WTC11 (cell line): ENCODE results near the gene HNF1A. TPM values are rescaled to one million over a fixed set of nuclear protein-coding genes. Genes with fewer than 3 reads are reported as not detected.
A peak's percentile ranks its signal among the peaks of the same experiment; 100 is the strongest.
"Not testable (repeated sequence)": the region's sequence is repeated elsewhere in the genome, so short reads cannot be mapped to it uniquely, and the experiment has no call there.

Experiments used
- ATAC-seq: fragments of 200-7000 bp; cut with Tn5 transposase; 2 replicates; pipeline ENCODE4 v1.10.0; 2021; ENCODE audit warnings: mild to moderate bottlenecking, moderate library complexity
- CTCF ChIA-PET: fragments of 300-600 bp; sonication (Branson Sonifier 250); formaldehyde crosslinking; loops from one replicate; lab custom pipeline; 2021; ENCODE audit warnings: antibody characterized with exemption; lab: Charles Lee
- POLR2A ChIA-PET: fragments of 350-600 bp; sonication (Branson Sonifier 250); formaldehyde crosslinking; loops from one replicate; lab custom pipeline; 2021; ENCODE audit warnings: antibody characterized with exemption; lab: Charles Lee
- DNase-seq: peaks from one replicate; pipeline ENCODE4 v3.0.0; 2021; ENCODE audit warnings: low spot score
- H3K27ac Mint-ChIP-seq: 2 replicates; pipeline ENCODE4 v1.8.0; 2021; ENCODE audit warnings: mixed read lengths
- H3K27me3 Mint-ChIP-seq: 2 replicates; pipeline ENCODE4 v1.8.0; 2021; ENCODE audit warnings: low read depth, mild to moderate bottlenecking, moderate library complexity, mixed read lengths
- H3K36me3 Mint-ChIP-seq: 2 replicates; pipeline ENCODE4 v1.8.0; 2021; ENCODE audit warnings: mixed read lengths
- H3K4me1 Mint-ChIP-seq: 2 replicates; pipeline ENCODE4 v1.8.0; 2022; ENCODE audit warnings: mixed read lengths
- H3K4me3 Mint-ChIP-seq: 2 replicates; pipeline ENCODE4 v1.8.0; 2021; ENCODE audit warnings: mild to moderate bottlenecking, moderate library complexity, mixed read lengths
- H3K9me3 Mint-ChIP-seq: 2 replicates; pipeline ENCODE4 v1.8.0; 2021; ENCODE audit warnings: mixed read lengths
- CREB1 ChIP-seq: sonication (generic); formaldehyde crosslinking; IDR thresholded peaks from 2 replicates; pipeline ENCODE4 v1.8.0; 2023; ENCODE audit warnings: mild to moderate bottlenecking, missing genetic modification reagents
- EMX1 ChIP-seq: fragments of 250-450 bp; sonication (Bioruptor Pico); IDR thresholded peaks from 2 replicates; pipeline ENCODE4 v1.8.0; 2021; ENCODE audit warnings: mild to moderate bottlenecking
- ETV6 ChIP-seq: sonication (generic); formaldehyde crosslinking; IDR thresholded peaks from 2 replicates; pipeline ENCODE4 v1.8.1; 2022; ENCODE audit warnings: mild to moderate bottlenecking, missing genetic modification reagents
- FOXK1 ChIP-seq: sonication (generic); formaldehyde crosslinking; IDR thresholded peaks from 2 replicates; pipeline ENCODE4 v1.8.0; 2022; ENCODE audit warnings: mild to moderate bottlenecking, moderate library complexity, missing genetic modification reagents
- JAZF1 ChIP-seq: fragments of 250-450 bp; sonication (Bioruptor Pico); IDR thresholded peaks from 2 replicates; pipeline ENCODE4 v1.9.0; 2021; ENCODE audit warnings: moderate library complexity, mild to moderate bottlenecking, inconsistent platforms
- MLX ChIP-seq: sonication (generic); formaldehyde crosslinking; IDR thresholded peaks from 2 replicates; pipeline ENCODE4 v1.8.1; 2023; ENCODE audit warnings: mild to moderate bottlenecking, missing genetic modification reagents, moderate library complexity
- MYBL2 ChIP-seq: sonication (generic); formaldehyde crosslinking; IDR thresholded peaks from 2 replicates; pipeline ENCODE4 v1.8.1; 2023; ENCODE audit warnings: mild to moderate bottlenecking, moderate library complexity, missing genetic modification reagents
- PRRX2 ChIP-seq: fragments of 250-450 bp; sonication (Bioruptor Pico); IDR thresholded peaks from 2 replicates; pipeline ENCODE4 v1.8.0; 2021; ENCODE audit warnings: mild to moderate bottlenecking
- SMAD4 ChIP-seq: sonication (generic); formaldehyde crosslinking; IDR thresholded peaks from 2 replicates; pipeline ENCODE4 v1.8.0; 2022; ENCODE audit warnings: mild to moderate bottlenecking, missing genetic modification reagents
- USF1 ChIP-seq: sonication (generic); formaldehyde crosslinking; IDR thresholded peaks from 2 replicates; pipeline ENCODE4 v1.8.0; 2022; ENCODE audit warnings: mild to moderate bottlenecking, missing genetic modification reagents
- ZNF138 ChIP-seq: sonication (generic); formaldehyde crosslinking; conservative IDR thresholded peaks from 2 replicates; pipeline ENCODE4 v1.8.1; 2022; ENCODE audit warnings: mild to moderate bottlenecking, moderate library complexity, missing genetic modification reagents
- ZNF416 ChIP-seq: fragments of 250-450 bp; sonication (Bioruptor Pico); IDR thresholded peaks from 2 replicates; pipeline ENCODE4 v1.9.0; 2021; ENCODE audit warnings: mild to moderate bottlenecking, inconsistent platforms
- total RNA-seq: library from RNA; stranded (reverse); gene quantifications from 3 replicates; pipeline ENCODE4 v1.2.3, GENCODE V29; 2021
- TF ChIP-seq, protein P1 (sequence below): fragments of 200-600 bp; IDR thresholded peaks from 2 replicates; pipeline ENCODE4 v1.8.0; 2022; ENCODE audit warnings: antibody characterized with exemption
- TF ChIP-seq, protein P2 (sequence below): fragments of 250-450 bp; sonication (Bioruptor Pico); IDR thresholded peaks from 2 replicates; pipeline ENCODE4 v1.9.0; 2021; ENCODE audit warnings: mild to moderate bottlenecking, borderline replicate concordance

Gene HNF1A
- total RNA-seq, 1 experiment from 2014 or later = not detected

GRCh38 chr12:120941846-120942405 is 36.4 kb upstream of the HNF1A start:
- no peak overlapping the region for H3K27ac Mint-ChIP-seq
- ChIA-PET CTCF (no interaction called here), POLR2A (no interaction called here)
- H3K27me3 Mint-ChIP-seq = no peaks in the 10 kb centered on the region
- H3K36me3 Mint-ChIP-seq = no peaks in the 10 kb centered on the region
- DNase-seq (no peak), ATAC-seq (no peak)
- H3K9me3 Mint-ChIP-seq = no peaks in the 10 kb centered on the region
- H3K4me3 Mint-ChIP-seq = no peak overlapping the region
- no peak for TF ChIP-seq JAZF1
- TF ChIP-seq ETV6 (CRISPR knock-in tag) = no peak
- no peak for TF ChIP-seq ZNF416 (CRISPR knock-in tag)
- TF ChIP-seq CREB1 (CRISPR knock-in tag) = no peak
- TF ChIP-seq ZNF138 = no peak
- TF ChIP-seq SMAD4 (CRISPR knock-in tag) = no peak
- no peak for TF ChIP-seq PRRX2 (CRISPR knock-in tag)
- H3K4me1 Mint-ChIP-seq = peaks cover 3% of the 10 kb centered on the region

DNA sequence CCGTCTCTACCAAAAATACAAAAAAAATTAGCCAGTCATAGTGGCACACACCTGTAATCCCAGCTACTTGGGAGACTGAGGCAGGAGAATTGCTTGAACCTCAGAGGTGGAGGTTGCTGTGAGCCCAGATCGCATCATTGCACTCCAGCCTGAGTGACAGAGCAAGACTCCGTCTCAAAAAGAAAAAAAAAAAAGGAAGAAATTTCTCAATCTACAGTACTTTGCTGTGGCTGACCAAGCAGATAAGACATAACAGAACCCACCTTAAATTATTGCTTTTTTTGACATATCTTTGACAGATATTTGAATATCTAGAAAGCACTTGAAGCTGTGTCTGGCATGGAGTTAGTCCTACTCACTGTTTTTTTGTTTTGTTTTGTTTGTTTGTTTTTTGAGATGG is 34.9 kb upstream of the HNF1A start:
- TF ChIP-seq MYBL2 (CRISPR knock-in tag) = no peak
- ChIA-PET CTCF (interaction anchor here (0.9 to 1.2 kb wide), 3 partner anchors 20 to 362 kb away, joined by 3 to 5 read pairs (median 4); partner anchors contain the start of gene POP5), POLR2A (no interaction called here)
- Mint-ChIP-seq H3K36me3 (no peaks in the 10 kb centered on the region), H3K4me3 (no peak overlapping the region), H3K9me3 (no peaks in the 10 kb centered on the region), H3K27ac (no peak overlapping the region), H3K27me3 (no peaks in the 10 kb centered on the region), H3K4me1 (peaks cover 3% of the 10 kb centered on the region)
- ATAC-seq (no peak), DNase-seq (no peak)

DNA sequence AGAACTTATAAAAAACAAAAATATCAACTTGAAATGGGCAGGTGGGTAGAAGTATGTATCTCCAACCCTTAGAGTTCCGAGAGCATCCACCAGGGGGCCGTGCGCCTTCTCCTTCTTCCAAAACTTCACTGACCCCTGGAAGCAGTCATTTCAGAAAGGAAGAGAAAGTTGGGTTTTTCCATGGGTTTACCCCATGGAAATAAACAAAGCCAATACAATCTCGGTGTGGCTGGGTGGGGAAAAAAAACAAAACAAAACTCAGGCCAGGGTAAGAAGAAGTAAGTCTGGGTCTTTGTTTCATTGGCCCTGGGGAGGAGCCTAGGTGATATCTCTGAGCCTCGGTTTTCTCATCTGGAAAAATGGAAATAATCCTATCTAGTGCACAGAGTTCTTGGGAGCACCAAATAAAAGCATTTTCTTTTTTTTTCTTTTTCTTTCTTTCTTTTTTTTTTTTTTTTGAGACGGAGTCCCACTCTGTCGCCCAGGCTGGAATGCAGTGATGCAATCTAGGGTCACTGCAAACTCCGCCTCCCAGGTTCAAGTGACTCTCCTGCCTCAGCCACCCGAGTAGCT is 33.6 kb upstream of the HNF1A start:
- Mint-ChIP-seq H3K36me3 (no peaks in the 10 kb centered on the region), H3K27ac (peak overlapping the region; percentile 68), H3K27me3 (no peaks in the 10 kb centered on the region), H3K9me3 (peaks cover 3% of the 10 kb centered on the region; the same call in 1 of the 2 replicates), H3K4me3 (no peak overlapping the region), H3K4me1 (peaks cover 3% of the 10 kb centered on the region)
- ATAC-seq (peak; percentile 89), DNase-seq (peak; percentile 81)
- TF ChIP-seq, protein P1, sequence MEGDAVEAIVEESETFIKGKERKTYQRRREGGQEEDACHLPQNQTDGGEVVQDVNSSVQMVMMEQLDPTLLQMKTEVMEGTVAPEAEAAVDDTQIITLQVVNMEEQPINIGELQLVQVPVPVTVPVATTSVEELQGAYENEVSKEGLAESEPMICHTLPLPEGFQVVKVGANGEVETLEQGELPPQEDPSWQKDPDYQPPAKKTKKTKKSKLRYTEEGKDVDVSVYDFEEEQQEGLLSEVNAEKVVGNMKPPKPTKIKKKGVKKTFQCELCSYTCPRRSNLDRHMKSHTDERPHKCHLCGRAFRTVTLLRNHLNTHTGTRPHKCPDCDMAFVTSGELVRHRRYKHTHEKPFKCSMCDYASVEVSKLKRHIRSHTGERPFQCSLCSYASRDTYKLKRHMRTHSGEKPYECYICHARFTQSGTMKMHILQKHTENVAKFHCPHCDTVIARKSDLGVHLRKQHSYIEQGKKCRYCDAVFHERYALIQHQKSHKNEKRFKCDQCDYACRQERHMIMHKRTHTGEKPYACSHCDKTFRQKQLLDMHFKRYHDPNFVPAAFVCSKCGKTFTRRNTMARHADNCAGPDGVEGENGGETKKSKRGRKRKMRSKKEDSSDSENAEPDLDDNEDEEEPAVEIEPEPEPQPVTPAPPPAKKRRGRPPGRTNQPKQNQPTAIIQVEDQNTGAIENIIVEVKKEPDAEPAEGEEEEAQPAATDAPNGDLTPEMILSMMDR = peak; percentile 73
- no peak for TF ChIP-seq MLX (CRISPR knock-in tag)
- ChIA-PET POLR2A (no interaction called here), CTCF (interaction anchor here (0.7 to 1.2 kb wide), 15 partner anchors 16 to 295 kb away, joined by 3 to 8 read pairs (median 3); no protein-coding TSS in a partner anchor)

DNA sequence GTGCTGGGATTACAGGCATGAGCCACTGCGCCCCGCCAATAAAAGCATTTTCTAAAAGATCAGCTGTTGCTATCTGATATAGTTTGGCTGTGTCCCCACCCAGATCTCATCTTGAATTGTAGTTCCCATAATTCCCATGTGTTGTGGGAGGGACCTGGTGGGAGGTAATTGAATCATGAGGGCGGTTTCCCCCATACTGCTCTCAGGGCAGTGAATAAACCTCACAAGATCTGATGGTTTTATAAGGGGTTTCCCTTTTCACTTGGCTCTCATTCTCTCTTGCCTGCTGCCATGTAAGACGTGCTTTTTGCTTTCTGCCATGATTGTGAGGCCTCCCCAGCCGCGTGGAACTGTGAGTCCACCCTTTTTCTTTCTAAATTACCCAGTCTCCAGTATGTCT is 32.8 kb upstream of the HNF1A start:
- ATAC-seq, H3K4me3 Mint-ChIP-seq, DNase-seq, POLR2A ChIA-PET, H3K27me3 Mint-ChIP-seq, H3K4me1 Mint-ChIP-seq, H3K9me3 Mint-ChIP-seq, H3K36me3 Mint-ChIP-seq: not testable (repeated sequence)
- CTCF ChIA-PET = interaction anchor here (0.6 to 1.1 kb wide), 10 partner anchors 16 to 611 kb away, joined by 3 to 8 read pairs (median 3); no protein-coding TSS in a partner anchor
- peak overlapping the region; percentile 66; the same call in 1 of the 2 replicates for H3K27ac Mint-ChIP-seq

GRCh38 chr12:120950260-120950799 is 28.0 kb upstream of the HNF1A start:
- H3K4me1 Mint-ChIP-seq, H3K36me3 Mint-ChIP-seq, CTCF ChIA-PET, H3K4me3 Mint-ChIP-seq, DNase-seq, H3K27me3 Mint-ChIP-seq, H3K27ac Mint-ChIP-seq, ATAC-seq, POLR2A ChIA-PET: not testable (repeated sequence)
- peaks cover 11% of the 10 kb centered on the region for H3K9me3 Mint-ChIP-seq

- no peak overlapping the region for H3K27ac Mint-ChIP-seq
- ChIA-PET POLR2A (no interaction called here), CTCF (no interaction called here)
- no peak for ATAC-seq
- peaks cover 13% of the 10 kb centered on the region for H3K9me3 Mint-ChIP-seq
- no peaks in the 10 kb centered on the region for H3K27me3 Mint-ChIP-seq
- DNase-seq = no peak
- no peaks in the 10 kb centered on the region for H3K4me1 Mint-ChIP-seq
- no peak overlapping the region for H3K4me3 Mint-ChIP-seq
- H3K36me3 Mint-ChIP-seq = no peaks in the 10 kb centered on the region
- TF ChIP-seq FOXK1 (CRISPR knock-in tag) (no peak), USF1 (CRISPR knock-in tag) (no peak), ETV6 (CRISPR knock-in tag) (no peak), EMX1 (CRISPR knock-in tag) (no peak)
- TF ChIP-seq, protein P2, sequence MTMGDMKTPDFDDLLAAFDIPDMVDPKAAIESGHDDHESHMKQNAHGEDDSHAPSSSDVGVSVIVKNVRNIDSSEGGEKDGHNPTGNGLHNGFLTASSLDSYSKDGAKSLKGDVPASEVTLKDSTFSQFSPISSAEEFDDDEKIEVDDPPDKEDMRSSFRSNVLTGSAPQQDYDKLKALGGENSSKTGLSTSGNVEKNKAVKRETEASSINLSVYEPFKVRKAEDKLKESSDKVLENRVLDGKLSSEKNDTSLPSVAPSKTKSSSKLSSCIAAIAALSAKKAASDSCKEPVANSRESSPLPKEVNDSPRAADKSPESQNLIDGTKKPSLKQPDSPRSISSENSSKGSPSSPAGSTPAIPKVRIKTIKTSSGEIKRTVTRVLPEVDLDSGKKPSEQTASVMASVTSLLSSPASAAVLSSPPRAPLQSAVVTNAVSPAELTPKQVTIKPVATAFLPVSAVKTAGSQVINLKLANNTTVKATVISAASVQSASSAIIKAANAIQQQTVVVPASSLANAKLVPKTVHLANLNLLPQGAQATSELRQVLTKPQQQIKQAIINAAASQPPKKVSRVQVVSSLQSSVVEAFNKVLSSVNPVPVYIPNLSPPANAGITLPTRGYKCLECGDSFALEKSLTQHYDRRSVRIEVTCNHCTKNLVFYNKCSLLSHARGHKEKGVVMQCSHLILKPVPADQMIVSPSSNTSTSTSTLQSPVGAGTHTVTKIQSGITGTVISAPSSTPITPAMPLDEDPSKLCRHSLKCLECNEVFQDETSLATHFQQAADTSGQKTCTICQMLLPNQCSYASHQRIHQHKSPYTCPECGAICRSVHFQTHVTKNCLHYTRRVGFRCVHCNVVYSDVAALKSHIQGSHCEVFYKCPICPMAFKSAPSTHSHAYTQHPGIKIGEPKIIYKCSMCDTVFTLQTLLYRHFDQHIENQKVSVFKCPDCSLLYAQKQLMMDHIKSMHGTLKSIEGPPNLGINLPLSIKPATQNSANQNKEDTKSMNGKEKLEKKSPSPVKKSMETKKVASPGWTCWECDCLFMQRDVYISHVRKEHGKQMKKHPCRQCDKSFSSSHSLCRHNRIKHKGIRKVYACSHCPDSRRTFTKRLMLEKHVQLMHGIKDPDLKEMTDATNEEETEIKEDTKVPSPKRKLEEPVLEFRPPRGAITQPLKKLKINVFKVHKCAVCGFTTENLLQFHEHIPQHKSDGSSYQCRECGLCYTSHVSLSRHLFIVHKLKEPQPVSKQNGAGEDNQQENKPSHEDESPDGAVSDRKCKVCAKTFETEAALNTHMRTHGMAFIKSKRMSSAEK (CRISPR knock-in tag) = no peak
Observed at GRCh38 chr12:120950807-120951206, 27.5 kb upstream of the HNF1A start.
